H54 (cell line): ENCODE measurements around the gene NES.

Experiments
- DNase-seq: peaks from one replicate; pipeline ENCODE4 v3.0.0; 2011; ENCODE audit warnings: low spot score, mixed read lengths; ENCODE audit not compliant: insufficient read length
- FAIRE-seq: peaks from 3 replicates; lab custom pipeline; 2011; peaks lifted over from hg19 to GRCh38; lab: Jason Lieb, UNC
- POLR2A ChIP-seq: IDR thresholded peaks from 2 replicates; pipeline ENCODE4 v1.6.1; 2011; ENCODE audit warnings: low read depth, mild to moderate bottlenecking, low read length

The NES gene

GRCh38 chr1:156658496-156658895 lies 18.7 kb downstream of the NES start:
- FAIRE-seq (no peak), DNase-seq (no peak)
- TF ChIP-seq POLR2A, result no peak

- no peak for FAIRE-seq
- no peak for DNase-seq
- TF ChIP-seq POLR2A, result no peak
Measured at GRCh38 chr1:156657741-156658319, 19.4 kb downstream of the NES start.

- DNase-seq (no peak), FAIRE-seq (no peak)
- no peak for TF ChIP-seq POLR2A
Measured at GRCh38 chr1:156656806-156657740, 20.1 kb downstream of the NES start.

GRCh38 chr1:156655904-156656516 lies 21.2 kb downstream of the NES start:
- FAIRE-seq, result no peak
- no peak for TF ChIP-seq POLR2A
- no peak for DNase-seq

GRCh38 chr1:156655151-156655903 lies 21.9 kb downstream of the NES start:
- DNase-seq (no peak), FAIRE-seq (no peak)
- no peak for TF ChIP-seq POLR2A

- no peak for TF ChIP-seq POLR2A
- FAIRE-seq (no peak), DNase-seq (no peak)
Measured at GRCh38 chr1:156654700-156655099, 22.5 kb downstream of the NES start.

GRCh38 chr1:156652992-156653355 lies 24.2 kb downstream of the NES start:
- DNase-seq, result no peak
- no peak for TF ChIP-seq POLR2A
- FAIRE-seq, result no peak

- DNase-seq (no peak), FAIRE-seq (no peak)
- TF ChIP-seq POLR2A, result no peak
Measured at GRCh38 chr1:156652131-156652991, 24.8 kb downstream of the NES start.

- no peak for FAIRE-seq
- DNase-seq, result peak; percentile 78
Measured at GRCh38 chr1:156648951-156649350, 28.3 kb downstream of the NES start.

GRCh38 chr1:156648496-156648895 lies 28.7 kb downstream of the NES start:
- no peak for TF ChIP-seq POLR2A
- no peak for FAIRE-seq
- no peak for DNase-seq

More at GRCh38 chr1:156648951-156649350, 28.3 kb downstream of the NES start:
- no peak for TF ChIP-seq POLR2A

GRCh38 chr1:156647351-156647750 lies 29.9 kb downstream of the NES start:
- no peak for TF ChIP-seq POLR2A
- FAIRE-seq (no peak), DNase-seq (no peak)

- FAIRE-seq (no peak), DNase-seq (no peak)
- no peak for TF ChIP-seq POLR2A
Measured at GRCh38 chr1:156646738-156647211, 30.4 kb downstream of the NES start.

GRCh38 chr1:156645666-156646065 lies 31.5 kb downstream of the NES start:
- TF ChIP-seq POLR2A, result no peak
- FAIRE-seq, result no peak
- no peak for DNase-seq
